Measurements from ENCODE around the gene LRRC36.

- TF ChIP-seq, protein P1, sequence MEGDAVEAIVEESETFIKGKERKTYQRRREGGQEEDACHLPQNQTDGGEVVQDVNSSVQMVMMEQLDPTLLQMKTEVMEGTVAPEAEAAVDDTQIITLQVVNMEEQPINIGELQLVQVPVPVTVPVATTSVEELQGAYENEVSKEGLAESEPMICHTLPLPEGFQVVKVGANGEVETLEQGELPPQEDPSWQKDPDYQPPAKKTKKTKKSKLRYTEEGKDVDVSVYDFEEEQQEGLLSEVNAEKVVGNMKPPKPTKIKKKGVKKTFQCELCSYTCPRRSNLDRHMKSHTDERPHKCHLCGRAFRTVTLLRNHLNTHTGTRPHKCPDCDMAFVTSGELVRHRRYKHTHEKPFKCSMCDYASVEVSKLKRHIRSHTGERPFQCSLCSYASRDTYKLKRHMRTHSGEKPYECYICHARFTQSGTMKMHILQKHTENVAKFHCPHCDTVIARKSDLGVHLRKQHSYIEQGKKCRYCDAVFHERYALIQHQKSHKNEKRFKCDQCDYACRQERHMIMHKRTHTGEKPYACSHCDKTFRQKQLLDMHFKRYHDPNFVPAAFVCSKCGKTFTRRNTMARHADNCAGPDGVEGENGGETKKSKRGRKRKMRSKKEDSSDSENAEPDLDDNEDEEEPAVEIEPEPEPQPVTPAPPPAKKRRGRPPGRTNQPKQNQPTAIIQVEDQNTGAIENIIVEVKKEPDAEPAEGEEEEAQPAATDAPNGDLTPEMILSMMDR (IDR thresholded peaks at IDR 0.05; ENCODE audit: insufficient read depth, low read length, poor library complexity, severe bottlenecking), result no peak
- no peak for TF ChIP-seq EZH2phosphoT487 (conservative IDR thresholded peaks at IDR 0.05; ENCODE audit: low read length)
These were observed 24.5 kb upstream of the LRRC36 start for GRCh38 chr16:67302076-67302475.

Measured in SU-DHL-6 (cell line).